Placental pericyte (primary cell): ENCODE data around the gene NUP85. TPM values are rescaled to one million over a fixed set of nuclear protein-coding genes. Genes with fewer than 3 reads are reported as not detected.

Experiments
- total RNA-seq: library from RNA; depleted of rRNA; stranded (reverse); fragments of >200 nt; gene quantifications from 2 replicates; pipeline ENCODE4 v1.2.3, GENCODE V29; 2012

Gene NUP85
- total RNA-seq = 16.6 and 55.3 TPM in 2 replicates

GRCh38 chr17:75205037-75205792, at the start of gene NUP85:
Gene NUP85, plus strand, starts transcription at chr17:75205679. Its CDS starts 83 bp downstream, at chr17:75205762.

GRCh38 chr17:75182569-75183436, 22.7 kb upstream of the NUP85 start, which contains the start of gene SUMO2:
Gene SUMO2, minus strand, starts transcription at chr17:75182959. Its CDS starts 125 bp downstream, at chr17:75182834.

GRCh38 chr17:75261336-75262111, 56.0 kb downstream of the NUP85 start, which contains the start of the genes GGA3 and MRPS7:
Gene GGA3, minus strand, starts transcription at chr17:75261606. Its CDS starts 19 bp downstream, at chr17:75261587.
Gene MRPS7, plus strand, starts transcription at chr17:75261879. Its CDS starts 22 bp downstream, at chr17:75261901.

GRCh38 chr17:75270966-75271232, 65.4 kb downstream of the NUP85 start, which contains the start of gene MIF4GD:
Gene MIF4GD, minus strand, starts transcription at chr17:75271231. Its CDS starts 1,036 bp downstream, at chr17:75270195.

Other genes starting within 250 kb of the NUP85 start
- 4.7 and 4.8 TPM in 2 replicates for gene HID1, start 232.9 kb upstream of the NUP85 start, total RNA-seq
- 13.3 and 44.7 TPM in 2 replicates for gene CDR2L, start 218.0 kb upstream of the NUP85 start, total RNA-seq
- 31.5 and 40.9 TPM in 2 replicates for gene MRPL58, start 193.0 kb upstream of the NUP85 start, total RNA-seq
- 163 and 256 TPM in 2 replicates for gene ATP5PD, start 158.7 kb upstream of the NUP85 start, total RNA-seq
- 17.9 and 18.2 TPM in 2 replicates for gene KCTD2, start 158.5 kb upstream of the NUP85 start, total RNA-seq
- gene SLC16A5, start 117.7 kb upstream of the NUP85 start, total RNA-seq = 8.2 and 19.3 TPM in 2 replicates
- gene ARMC7, start 95.7 kb upstream of the NUP85 start, total RNA-seq = 3.0 and 3.7 TPM in 2 replicates
- gene NT5C, start 73.9 kb upstream of the NUP85 start, total RNA-seq = 67.0 and 87.0 TPM in 2 replicates
- 48.4 and 187 TPM in 2 replicates for gene JPT1, start 51.2 kb upstream of the NUP85 start, total RNA-seq
- 66.3 and 95.6 TPM in 2 replicates for gene SUMO2, start 22.7 kb upstream of the NUP85 start, total RNA-seq
- 19.7 and 23.0 TPM in 2 replicates for gene GGA3, start 55.9 kb downstream of the NUP85 start, total RNA-seq
- gene MRPS7, start 56.2 kb downstream of the NUP85 start, total RNA-seq = 61.8 and 70.5 TPM in 2 replicates
- gene MIF4GD, start 65.6 kb downstream of the NUP85 start, total RNA-seq = 5.6 and 9.2 TPM in 2 replicates
- 4.4 and 10.2 TPM in 2 replicates for gene SLC25A19, start 83.8 kb downstream of the NUP85 start, total RNA-seq
- 64.8 and 103 TPM in 2 replicates for gene GRB2, start 200.0 kb downstream of the NUP85 start, total RNA-seq